Fibroblast of lung (primary cell): ENCODE results near the gene MYOCD.

ENCODE experiments used
- CTCF ChIP-seq, 2 donors: IDR thresholded peaks in 1 of 2; conservative IDR thresholded peaks in 1 of 2; 1 replicate in 1 of 2; 2 replicates in 1 of 2; pipeline ENCODE4 v1.5.1; 2011 to 2012; ENCODE audit warnings: low read length in 2 of 2, control low read depth in 1 of 2, inconsistent platforms in 1 of 2, low read depth in 1 of 2, mild to moderate bottlenecking in 1 of 2
- EZH2 ChIP-seq: IDR thresholded peaks from 2 replicates; pipeline ENCODE4 v1.5.1; 2012; ENCODE audit warnings: low read length, control low read depth, mild to moderate bottlenecking; ENCODE audit errors: missing control alignments

DNA sequence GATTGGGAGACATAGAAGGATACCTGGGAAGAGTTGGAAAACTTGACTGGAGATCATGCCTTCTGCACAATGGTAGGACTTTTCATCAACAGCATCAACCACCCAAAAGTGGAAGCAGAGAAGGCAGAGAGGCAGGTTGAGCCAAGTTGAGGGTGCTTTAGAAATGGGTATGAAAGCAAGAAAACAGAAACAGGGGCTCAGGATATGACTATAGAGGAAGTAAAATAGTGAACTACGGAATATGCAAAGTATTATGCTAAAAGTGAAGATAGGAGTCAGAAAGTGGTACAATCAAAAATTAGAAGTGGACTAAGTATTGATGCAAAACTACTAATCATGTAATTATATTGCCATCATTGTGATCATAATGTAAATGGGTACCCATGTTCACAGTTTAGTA, 107.5 kb downstream of the MYOCD start:
- no peak for TF ChIP-seq EZH2
- no peak for TF ChIP-seq CTCF (conservative IDR thresholded peaks at IDR 0.05 in 1 of 2, IDR thresholded peaks at IDR 0.05 in 1 of 2; ENCODE audit: low read depth in 1 of 2, low read length in 2 of 2)
